ENCODE data around the gene DMD.

DMD gene

DNA sequence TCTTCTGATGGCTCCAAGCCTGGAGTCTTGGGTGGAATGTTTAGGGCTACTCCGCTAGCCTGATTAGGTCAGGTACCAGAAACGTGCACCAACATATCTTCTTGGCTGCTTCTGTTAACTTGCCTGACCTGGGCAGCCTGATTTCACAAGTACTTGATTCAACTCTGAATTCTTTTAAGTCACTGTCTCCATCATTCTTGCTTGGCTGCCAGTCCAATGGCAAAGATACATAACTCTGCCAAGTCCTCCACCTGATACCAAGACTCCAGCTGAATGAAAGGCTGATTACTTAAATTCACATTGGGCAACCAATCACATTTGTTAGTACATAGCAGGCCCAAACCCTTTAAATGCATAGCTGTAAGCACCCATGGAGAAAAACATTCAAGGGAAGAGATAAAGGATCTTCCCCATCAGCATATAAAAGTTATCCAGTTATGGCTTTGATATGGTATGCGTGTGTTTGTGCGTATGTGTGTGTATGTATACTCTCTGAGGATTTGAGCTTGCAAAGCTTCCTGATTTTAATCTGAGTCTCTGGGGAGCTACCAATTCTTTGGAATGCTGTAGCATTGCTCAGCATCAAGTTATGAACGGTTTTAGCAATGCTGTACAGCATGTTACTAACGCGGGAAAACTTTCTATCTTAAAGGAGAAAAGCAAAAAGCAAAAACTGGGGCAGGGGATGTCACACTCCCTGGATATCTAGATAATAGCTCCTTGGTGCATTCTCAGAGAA lies 917.2 kb downstream of the DMD start:
- TF ChIP-seq, protein P1, sequence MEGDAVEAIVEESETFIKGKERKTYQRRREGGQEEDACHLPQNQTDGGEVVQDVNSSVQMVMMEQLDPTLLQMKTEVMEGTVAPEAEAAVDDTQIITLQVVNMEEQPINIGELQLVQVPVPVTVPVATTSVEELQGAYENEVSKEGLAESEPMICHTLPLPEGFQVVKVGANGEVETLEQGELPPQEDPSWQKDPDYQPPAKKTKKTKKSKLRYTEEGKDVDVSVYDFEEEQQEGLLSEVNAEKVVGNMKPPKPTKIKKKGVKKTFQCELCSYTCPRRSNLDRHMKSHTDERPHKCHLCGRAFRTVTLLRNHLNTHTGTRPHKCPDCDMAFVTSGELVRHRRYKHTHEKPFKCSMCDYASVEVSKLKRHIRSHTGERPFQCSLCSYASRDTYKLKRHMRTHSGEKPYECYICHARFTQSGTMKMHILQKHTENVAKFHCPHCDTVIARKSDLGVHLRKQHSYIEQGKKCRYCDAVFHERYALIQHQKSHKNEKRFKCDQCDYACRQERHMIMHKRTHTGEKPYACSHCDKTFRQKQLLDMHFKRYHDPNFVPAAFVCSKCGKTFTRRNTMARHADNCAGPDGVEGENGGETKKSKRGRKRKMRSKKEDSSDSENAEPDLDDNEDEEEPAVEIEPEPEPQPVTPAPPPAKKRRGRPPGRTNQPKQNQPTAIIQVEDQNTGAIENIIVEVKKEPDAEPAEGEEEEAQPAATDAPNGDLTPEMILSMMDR (IDR thresholded peaks at IDR 0.05; ENCODE audit: low read depth, low read length): no peak

DNA sequence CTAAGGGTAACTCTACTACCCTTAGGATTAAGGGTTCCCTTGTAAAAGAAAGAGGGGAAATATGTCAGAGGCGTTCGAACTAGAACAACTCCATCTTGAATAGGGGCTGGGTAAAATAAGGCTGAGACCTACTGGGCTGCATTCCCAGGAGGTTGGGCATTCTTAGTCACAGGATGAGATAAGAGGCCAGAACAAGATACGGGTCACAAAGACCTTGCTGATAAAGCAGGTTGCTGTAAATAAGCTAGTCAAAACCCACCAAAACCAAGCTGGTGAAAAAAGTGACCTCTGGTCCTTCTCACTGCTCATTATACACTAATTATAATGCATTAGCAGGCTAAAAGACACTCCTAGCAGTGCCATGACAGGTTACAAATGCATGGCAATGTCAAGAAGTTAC lies 922.0 kb downstream of the DMD start:
- Histone ChIP-seq H3K27me3 (no peaks in the 10 kb centered on the region), H3K36me3 (no peaks in the 10 kb centered on the region)
- no peak for DNase-seq

More for the DNA sequence above, 917.2 kb downstream of the DMD start:
- Histone ChIP-seq H3K4me3 (ENCODE audit: low read depth, low read length) (no peak overlapping the region), H3K36me3 (no peaks in the 10 kb centered on the region), H3K9me3 (no peaks in the 10 kb centered on the region), H3K4me1 (no peaks in the 10 kb centered on the region), H3K27me3 (no peaks in the 10 kb centered on the region)
- no peak for DNase-seq

DNA sequence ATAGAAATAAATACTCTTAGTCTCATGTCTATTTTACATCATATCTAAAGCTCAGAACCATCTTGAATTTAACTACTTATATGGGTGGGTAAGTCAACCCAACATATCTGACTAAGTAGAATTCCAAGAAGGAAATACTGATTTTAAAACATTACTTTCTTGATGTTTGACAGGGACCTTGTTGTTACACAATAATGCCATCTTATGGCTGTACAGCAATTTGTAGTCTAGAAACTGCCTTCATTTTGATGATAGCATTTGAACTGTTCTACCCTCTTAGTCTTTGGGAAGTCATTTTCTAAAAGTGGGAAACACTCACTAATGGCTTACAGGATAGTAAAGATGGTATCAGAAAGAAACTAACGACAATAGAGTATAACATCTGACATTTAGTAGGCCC lies 929.5 kb downstream of the DMD start:
- Histone ChIP-seq H3K27me3 (no peaks in the 10 kb centered on the region), H3K9me3 (no peaks in the 10 kb centered on the region), H3K4me3 (ENCODE audit: low read depth, low read length) (no peak overlapping the region), H3K4me1 (no peaks in the 10 kb centered on the region), H3K36me3 (no peaks in the 10 kb centered on the region)
- TF ChIP-seq, protein P1 (IDR thresholded peaks at IDR 0.05; ENCODE audit: low read depth, low read length): no peak
- DNase-seq: no peak

More for the DNA sequence above, 922.0 kb downstream of the DMD start:
- TF ChIP-seq, protein P1 (IDR thresholded peaks at IDR 0.05; ENCODE audit: low read depth, low read length): no peak
- Histone ChIP-seq H3K9me3 (no peaks in the 10 kb centered on the region), H3K4me1 (no peaks in the 10 kb centered on the region), H3K4me3 (ENCODE audit: low read depth, low read length) (no peak overlapping the region)

DNA sequence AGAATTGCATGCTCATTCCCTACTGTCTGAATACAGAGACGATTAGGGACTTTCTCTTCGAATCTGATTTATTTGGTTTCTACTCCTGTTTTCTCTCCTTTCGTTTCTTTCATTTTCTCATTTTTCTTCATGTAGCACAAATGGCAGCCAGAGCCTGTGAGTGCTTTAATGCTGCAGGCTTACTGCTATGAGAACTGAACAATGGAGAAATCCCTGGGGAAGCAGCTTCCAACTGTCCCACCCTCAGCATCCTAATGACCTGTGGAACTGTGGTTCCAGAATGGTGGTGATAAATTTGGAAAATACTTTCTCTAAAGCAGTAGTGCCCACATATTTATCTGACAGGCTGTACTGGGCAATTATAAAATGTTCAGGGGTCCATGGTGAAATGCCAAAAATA lies 930.4 kb downstream of the DMD start:
- H3K36me3 ChIP-seq: no peaks in the 10 kb centered on the region
- no peaks in the 10 kb centered on the region for H3K4me1 ChIP-seq
- no peaks in the 10 kb centered on the region for H3K27me3 ChIP-seq
- DNase-seq: no peak
- H3K4me3 ChIP-seq (ENCODE audit: low read depth, low read length): no peak overlapping the region
- TF ChIP-seq, protein P1 (IDR thresholded peaks at IDR 0.05; ENCODE audit: low read depth, low read length): no peak
- H3K9me3 ChIP-seq: no peaks in the 10 kb centered on the region

DNA sequence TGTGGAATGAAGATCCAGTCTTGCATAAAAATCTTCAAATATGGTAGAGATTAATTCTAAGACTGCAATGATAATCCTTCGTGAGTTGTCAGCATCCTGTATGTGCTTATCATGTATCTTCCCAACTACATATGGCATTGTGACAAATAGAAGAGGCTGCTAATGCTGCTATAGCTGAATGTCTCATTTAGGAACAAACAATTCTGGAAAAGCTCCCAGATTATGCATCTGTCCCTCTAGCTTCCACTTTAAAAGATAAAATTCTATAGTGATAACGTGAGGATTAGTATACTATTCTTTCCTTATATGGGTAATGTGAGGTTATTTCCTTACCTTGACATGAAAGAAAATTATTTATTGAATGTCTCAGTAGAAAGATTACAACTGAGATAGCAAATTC lies 930.9 kb downstream of the DMD start:
- no peaks in the 10 kb centered on the region for H3K4me1 ChIP-seq
- H3K4me3 ChIP-seq (ENCODE audit: low read depth, low read length): no peak overlapping the region
- no peak for DNase-seq
- TF ChIP-seq, protein P1 (IDR thresholded peaks at IDR 0.05; ENCODE audit: low read depth, low read length): no peak
- H3K9me3 ChIP-seq: no peaks in the 10 kb centered on the region
- H3K27me3 ChIP-seq: no peaks in the 10 kb centered on the region
- H3K36me3 ChIP-seq: no peaks in the 10 kb centered on the region

DNA sequence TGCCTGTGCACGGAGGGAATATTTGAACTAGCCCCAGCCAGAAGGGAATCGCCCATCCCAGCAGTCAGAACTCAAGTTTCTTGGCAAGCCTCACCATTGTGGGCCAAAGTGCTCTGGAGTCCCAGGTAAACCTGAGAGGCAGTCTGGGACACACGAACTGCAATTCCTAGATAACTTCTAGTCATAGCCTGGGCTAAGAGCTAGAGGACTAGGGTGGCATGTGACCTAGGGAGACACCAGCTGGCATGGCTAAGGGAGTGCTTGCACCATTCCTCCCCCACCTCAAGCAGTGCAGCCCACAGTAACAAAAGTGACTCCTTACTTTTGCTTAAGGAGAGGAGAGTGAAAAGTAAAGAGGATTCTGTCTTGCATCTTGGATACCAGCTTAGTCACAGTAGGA lies 935.2 kb downstream of the DMD start:
- Histone ChIP-seq H3K4me3 (ENCODE audit: low read depth, low read length) (no peak overlapping the region), H3K4me1 (no peaks in the 10 kb centered on the region), H3K27me3 (no peaks in the 10 kb centered on the region), H3K36me3 (no peaks in the 10 kb centered on the region), H3K9me3 (no peaks in the 10 kb centered on the region)
- no peak for DNase-seq
- TF ChIP-seq, protein P1 (IDR thresholded peaks at IDR 0.05; ENCODE audit: low read depth, low read length): no peak

Data from BE2C (cell line).